Suprapubic skin (tissue), 4 donors: ENCODE data around the gene PABPN1. TPM values are rescaled to one million over a fixed set of nuclear protein-coding genes. Genes with fewer than 3 reads are reported as not detected.

Experiments used
- DNase-seq, 2 donors: peaks; one replicate each; pipeline ENCODE4 v3.0.0-alpha.2; 2019; ENCODE audit warnings: low spot score in 2 of 2
- H3K27ac ChIP-seq: fragments of 200-600 bp; sonication (generic); one replicate; pipeline ENCODE4 v1.5.1; 2019
- H3K27me3 ChIP-seq: fragments of 200-600 bp; sonication (generic); one replicate; pipeline ENCODE4 v1.5.1; 2019
- H3K36me3 ChIP-seq: fragments of 200-600 bp; sonication (generic); one replicate; pipeline ENCODE4 v1.5.1; 2019
- H3K4me1 ChIP-seq: fragments of 200-600 bp; sonication (generic); one replicate; pipeline ENCODE4 v1.5.1; 2019
- H3K4me3 ChIP-seq: fragments of 200-600 bp; sonication (generic); one replicate; pipeline ENCODE4 v1.5.1; 2019; ENCODE audit warnings: mild to moderate bottlenecking
- H3K9me3 ChIP-seq: fragments of 200-600 bp; sonication (generic); one replicate; pipeline ENCODE4 v1.5.1; 2019
- CTCF ChIP-seq, 2 donors: fragments of 200-600 bp in 1 of 2; fragments of 450-650 bp in 1 of 2; sonication (generic) in 1 of 2; IDR thresholded peaks; one replicate each; pipeline ENCODE4 v1.5.1; 2016 to 2019; ENCODE audit warnings: antibody characterized with exemption in 2 of 2, mild to moderate bottlenecking in 1 of 2, moderate library complexity in 1 of 2
- EP300 ChIP-seq: sonication (generic); formaldehyde crosslinking; IDR thresholded peaks from one replicate; pipeline ENCODE4 v1.6.1; 2017; ENCODE audit warnings: antibody characterized with exemption
- POLR2A ChIP-seq, 2 donors: fragments of 450-650 bp; IDR thresholded peaks; one replicate each; pipeline ENCODE4 v1.6.1; 2017; ENCODE audit warnings: antibody characterized with exemption in 2 of 2, mild to moderate bottlenecking in 2 of 2, moderate library complexity in 2 of 2
- POLR2AphosphoS5 ChIP-seq, 3 donors: sonication (generic); formaldehyde crosslinking; IDR thresholded peaks; one replicate each; pipeline ENCODE4 v1.6.1; 2017; ENCODE audit warnings: antibody characterized with exemption in 3 of 3
- WGBS: methylation state at CpG from one replicate; pipeline ENCODE4 v1.1.5; 2018; 5-methylcytosine and 5-hydroxymethylcytosine counted together
- total RNA-seq, 4 donors: library from RNA; depleted of rRNA; stranded (reverse); fragments of >200 nt; gene quantifications; one replicate each; pipeline ENCODE4 v1.1.0, GENCODE V29; 2016

The PABPN1 gene
- total RNA-seq, 4 donors from 2014 or later: 45.1 to 109 (median 58.8) TPM

GRCh38 chr14:23316300-23316699 is 5.0 kb upstream of the PABPN1 start:
- 81% methylated on average over 5 of the region's 5 CpGs for WGBS
- no peaks in the 10 kb centered on the region for H3K27me3 ChIP-seq
- DNase-seq: no peak
- peaks cover 5% of the 10 kb centered on the region for H3K36me3 ChIP-seq
- H3K4me1 ChIP-seq: peaks cover 10% of the 10 kb centered on the region
- no peak overlapping the region for H3K27ac ChIP-seq
- no peak overlapping the region for H3K4me3 ChIP-seq
- H3K9me3 ChIP-seq: no peaks in the 10 kb centered on the region
- no peak for TF ChIP-seq EP300
- no peak for TF ChIP-seq POLR2A (IDR thresholded peaks at IDR 0.05)
- TF ChIP-seq CTCF (IDR thresholded peaks at IDR 0.05): no peak
- no peak for TF ChIP-seq POLR2AphosphoS5 (IDR thresholded peaks at IDR 0.05)

- WGBS: 82% methylated on average over 17 of the region's 17 CpGs
- DNase-seq: no peak
- peak overlapping the region; percentile 97 for H3K4me3 ChIP-seq
These were observed 1.3 kb upstream of the PABPN1 start for GRCh38 chr14:23319746-23320583.

GRCh38 chr14:23321572-23322547 is 603 bp downstream of the PABPN1 start:
- no peaks in the 10 kb centered on the region for H3K9me3 ChIP-seq
- H3K27ac ChIP-seq: peak overlapping the region; percentile 98
- peak in 1 of 2 donors; percentile 83 for DNase-seq
- no peaks in the 10 kb centered on the region for H3K27me3 ChIP-seq
- H3K4me1 ChIP-seq: peaks cover 25% of the 10 kb centered on the region
- peak overlapping the region; percentile 97 for H3K4me3 ChIP-seq
- H3K36me3 ChIP-seq: peaks cover 27% of the 10 kb centered on the region
- WGBS: 1% methylated on average over 20 of the region's 64 CpGs
- TF ChIP-seq POLR2A (IDR thresholded peaks at IDR 0.05) (no peak), POLR2AphosphoS5 (IDR thresholded peaks at IDR 0.05) (peak in 1 of 3 donors; percentile 23), CTCF (IDR thresholded peaks at IDR 0.05) (no peak)

More at GRCh38 chr14:23319746-23320583, 1.3 kb upstream of the PABPN1 start:
- H3K27me3 ChIP-seq: no peaks in the 10 kb centered on the region
- H3K27ac ChIP-seq: peak overlapping the region; percentile 98
- H3K36me3 ChIP-seq: peaks cover 21% of the 10 kb centered on the region
- H3K9me3 ChIP-seq: no peaks in the 10 kb centered on the region
- TF ChIP-seq POLR2AphosphoS5 (IDR thresholded peaks at IDR 0.05): no peak
- no peak for TF ChIP-seq CTCF (IDR thresholded peaks at IDR 0.05)
- no peak for TF ChIP-seq EP300
- TF ChIP-seq POLR2A (IDR thresholded peaks at IDR 0.05): no peak
- peaks cover 25% of the 10 kb centered on the region for H3K4me1 ChIP-seq

- H3K36me3 ChIP-seq: peaks cover 27% of the 10 kb centered on the region
These were observed 1.6 kb downstream of the PABPN1 start for GRCh38 chr14:23322568-23323517.

More at GRCh38 chr14:23322568-23323517, 1.6 kb downstream of the PABPN1 start:
- H3K9me3 ChIP-seq: no peaks in the 10 kb centered on the region
- H3K27me3 ChIP-seq: no peaks in the 10 kb centered on the region
- peak overlapping the region; percentile 97 for H3K4me3 ChIP-seq
- H3K27ac ChIP-seq: peak overlapping the region; percentile 98
- TF ChIP-seq CTCF (IDR thresholded peaks at IDR 0.05) (no peak), POLR2A (IDR thresholded peaks at IDR 0.05) (no peak), EP300 (no peak), POLR2AphosphoS5 (IDR thresholded peaks at IDR 0.05) (no peak)
- WGBS: 47% methylated on average over 10 of the region's 10 CpGs
- peaks cover 25% of the 10 kb centered on the region for H3K4me1 ChIP-seq
- no peak for DNase-seq
